H1 (cell line): ENCODE results near the gene TUBB4B. TPM values are rescaled to one million over a fixed set of nuclear protein-coding genes. Genes with fewer than 3 reads are reported as not detected.

Experiments used
- CTCF ChIA-PET: fragments of 300-600 bp; sonication (Branson Sonifier 250); formaldehyde crosslinking; loops from one replicate; lab custom pipeline; 2021; ENCODE audit not compliant: partially characterized antibody; lab: Charles Lee
- POLR2A ChIA-PET: fragments of 300-600 bp; sonication (Branson Sonifier 250); formaldehyde crosslinking; loops from one replicate; lab custom pipeline; 2021; ENCODE audit warnings: inconsistent platforms; ENCODE audit not compliant: partially characterized antibody; lab: Charles Lee
- DNase-seq, 2 experiments: peaks; one replicate each; pipeline versions ENCODE4 v3.0.0 to v3.0.0-alpha.2; 2010 to 2022; ENCODE audit warnings: low spot score in 2 of 2, low read depth in 1 of 2, mixed read lengths in 1 of 2
- FAIRE-seq: peaks from 2 replicates; lab custom pipeline; 2011; peaks lifted over from hg19 to GRCh38; lab: Jason Lieb, UNC
- H2AFZ ChIP-seq: 2 replicates; pipeline ENCODE4 v1.8.1; 2012; ENCODE audit warnings: low read length, inconsistent platforms
- H2AK5ac ChIP-seq: 2 replicates; pipeline ENCODE4 v1.6.1; 2013; ENCODE audit warnings: low read depth, low read length
- H2BK120ac ChIP-seq: replicated peaks from 2 replicates; pipeline ENCODE3; 2013; ENCODE audit warnings: low read depth, low read length, inconsistent platforms
- H2BK12ac ChIP-seq: 2 replicates; pipeline ENCODE4 v1.6.1; 2013; ENCODE audit warnings: low read depth, low read length
- H2BK15ac ChIP-seq: 2 replicates; pipeline ENCODE4 v1.6.1; 2013; ENCODE audit warnings: low read length
- H2BK20ac ChIP-seq: 2 replicates; pipeline ENCODE4 v1.6.1; 2013; ENCODE audit warnings: low read length
- H2BK5ac ChIP-seq: 2 replicates; pipeline ENCODE4 v1.6.1; 2013; ENCODE audit warnings: low read depth, low read length
- H3K14ac ChIP-seq: 2 replicates; pipeline ENCODE4 v1.6.1; 2013; ENCODE audit warnings: inconsistent platforms; ENCODE audit not compliant: insufficient read length
- H3K18ac ChIP-seq: 2 replicates; pipeline ENCODE4 v1.6.1; 2013; ENCODE audit warnings: low read length; ENCODE audit errors: extremely low read depth
- H3K23ac ChIP-seq: 2 replicates; pipeline ENCODE4 v1.6.1; 2013; ENCODE audit warnings: inconsistent platforms; ENCODE audit not compliant: insufficient read length
- H3K23me2 ChIP-seq: 2 replicates; pipeline ENCODE4 v1.6.1; 2013; ENCODE audit warnings: low read depth, low read length
- H3K27ac ChIP-seq: 2 replicates; pipeline ENCODE4 v1.6.1; 2011; ENCODE audit warnings: low read depth, low read length, inconsistent platforms
- H3K27me3 ChIP-seq, 4 experiments: replicated peaks in 1 of 4; 1 replicate in 1 of 4; 2 replicates in 3 of 4; pipeline versions ENCODE4 v1.6.1 to v1.8.1; 2011 to 2013; ENCODE audit warnings: low read length in 3 of 4, mild to moderate bottlenecking in 3 of 4, inconsistent platforms in 2 of 4, mixed read lengths in 2 of 4, moderate library complexity in 1 of 4; ENCODE audit not compliant: control insufficient read depth in 3 of 4, insufficient read depth in 3 of 4; ENCODE audit errors: extremely low read depth in 1 of 4
- H3K36me3 ChIP-seq, 4 experiments: 2 replicates each; pipeline versions ENCODE4 v1.6.1 to v1.8.1; 2011 to 2013; ENCODE audit warnings: mild to moderate bottlenecking in 4 of 4, low read length in 3 of 4, moderate library complexity in 2 of 4, control low read depth in 1 of 4, inconsistent platforms in 1 of 4; ENCODE audit not compliant: insufficient read depth in 4 of 4, control insufficient read depth in 2 of 4
- H3K4ac ChIP-seq: replicated peaks from 2 replicates; pipeline ENCODE3; 2013; ENCODE audit warnings: low read length, low read depth, mixed read lengths, inconsistent platforms; ENCODE audit not compliant: insufficient read length
- H3K4me1 ChIP-seq, 4 experiments: replicated peaks in 1 of 4; 1 replicate in 1 of 4; 2 replicates in 3 of 4; pipeline versions ENCODE4 v1.6.1 to v1.8.1; 2011 to 2013; ENCODE audit warnings: low read length in 3 of 4, inconsistent platforms in 2 of 4, mixed read lengths in 1 of 4; ENCODE audit not compliant: insufficient read depth in 4 of 4, control insufficient read depth in 3 of 4
- H3K4me2 ChIP-seq, 2 experiments: 2 replicates each; pipeline versions ENCODE4 v1.6.1 to v1.8.1; 2011 to 2013; ENCODE audit warnings: low read depth in 2 of 2, low read length in 2 of 2, control low read depth in 1 of 2, inconsistent platforms in 1 of 2, mild to moderate bottlenecking in 1 of 2; ENCODE audit not compliant: insufficient read depth in 1 of 2
- H3K4me3 ChIP-seq, 4 experiments: fragments of 200-600, 300-600 bp in 1 of 4; sonication (generic), shearing (Covaris generic), sonication (Bioruptor Twin) in 1 of 4; 2 replicates each; pipeline versions ENCODE4 v1.5.1 to v1.8.1; 2011 to 2016; ENCODE audit warnings: low read length in 4 of 4, low read depth in 3 of 4, control low read depth in 2 of 4, inconsistent platforms in 2 of 4, mild to moderate bottlenecking in 2 of 4, mixed read lengths in 1 of 4, moderate library complexity in 1 of 4; ENCODE audit not compliant: insufficient read depth in 2 of 4; ENCODE audit errors: extremely low read depth in 1 of 4
- H3K56ac ChIP-seq: replicated peaks from 2 replicates; pipeline ENCODE3; 2013; ENCODE audit warnings: low read depth, mild to moderate bottlenecking, mixed read lengths, low read length, inconsistent platforms; ENCODE audit not compliant: insufficient read length
- H3K79me1 ChIP-seq: 2 replicates; pipeline ENCODE4 v1.6.1; 2013; ENCODE audit warnings: low read depth, low read length, control low read depth
- H3K79me2 ChIP-seq, 2 experiments: 2 replicates each; pipeline versions ENCODE4 v1.6.1 to v1.8.1; 2012 to 2013; ENCODE audit warnings: low read length in 2 of 2, mild to moderate bottlenecking in 2 of 2, inconsistent platforms in 1 of 2; ENCODE audit not compliant: insufficient read depth in 2 of 2, control insufficient read depth in 1 of 2
- H3K9ac ChIP-seq, 4 experiments: replicated peaks in 1 of 4; 1 replicate in 1 of 4; 2 replicates in 3 of 4; pipeline versions ENCODE4 v1.6.1 to v1.8.1; 2011 to 2013; ENCODE audit warnings: low read depth in 3 of 4, low read length in 3 of 4, control low read depth in 2 of 4, mild to moderate bottlenecking in 2 of 4, moderate library complexity in 2 of 4, inconsistent platforms in 1 of 4; ENCODE audit errors: extremely low read depth in 1 of 4
- H3K9me3 ChIP-seq, 2 experiments: 2 replicates each; pipeline versions ENCODE4 v1.6.1 to v1.8.1; 2012 to 2013; ENCODE audit warnings: mild to moderate bottlenecking in 2 of 2, moderate library complexity in 2 of 2, control low read depth in 1 of 2, inconsistent platforms in 1 of 2, low read depth in 1 of 2, low read length in 1 of 2, mixed read lengths in 1 of 2; ENCODE audit not compliant: insufficient read depth in 2 of 2
- H4K20me1 ChIP-seq, 2 experiments: replicated peaks in 1 of 2; 2 replicates each; pipeline versions ENCODE3 to v1.8.1; 2011 to 2013; ENCODE audit warnings: inconsistent platforms in 2 of 2, low read length in 2 of 2, mild to moderate bottlenecking in 1 of 2; ENCODE audit not compliant: insufficient read depth in 2 of 2, control insufficient read depth in 1 of 2
- H4K5ac ChIP-seq: 2 replicates; pipeline ENCODE4 v1.6.1; 2013; ENCODE audit warnings: low read length, low read depth, mixed read lengths, inconsistent platforms; ENCODE audit not compliant: insufficient read length
- H4K8ac ChIP-seq: 2 replicates; pipeline ENCODE4 v1.8.0; 2013; ENCODE audit warnings: mild to moderate bottlenecking, moderate library complexity, low read length, inconsistent platforms; ENCODE audit not compliant: insufficient read depth; ENCODE audit errors: extremely low read depth
- H4K91ac ChIP-seq: replicated peaks from 2 replicates; pipeline ENCODE3; 2013; ENCODE audit warnings: low read length, mixed read lengths, inconsistent platforms; ENCODE audit not compliant: insufficient read length
- WGBS, 2 experiments: shearing (Covaris generic) in 1 of 2; methylation state at CpG; one replicate each; pipeline versions ENCODE4 v1.1.6 to v1.1.7; 2013 to 2015; ENCODE audit warnings: low lambda C conversion rate in 2 of 2, mixed read lengths in 2 of 2, inconsistent platforms in 1 of 2, low coverage in 1 of 2, missing lambda C conversion rate in 1 of 2; ENCODE audit not compliant: insufficient replicate concordance in 2 of 2, insufficient coverage in 1 of 2, insufficient read length in 1 of 2; ENCODE audit errors: extremely low coverage in 1 of 2, missing lambda C conversion rate in 1 of 2; 5-methylcytosine and 5-hydroxymethylcytosine counted together
- polyA plus RNA-seq, 7 experiments: library from polyadenylated mRNA; depleted of rRNA in 3 of 7; stranded (reverse) in 5 of 7; unstranded in 2 of 7; fragments of >200 nt in 5 of 7; fragments of 200-250 nt in 2 of 7; gene quantifications; 1 replicate in 5 of 7; 2 replicates in 1 of 7; 4 replicates in 1 of 7; pipeline versions ENCODE4 v1.2.1 to v1.2.3, GENCODE V29; 2011 to 2013; ENCODE audit warnings: missing spikeins in 2 of 7, mixed read lengths in 2 of 7
- total RNA-seq: library from RNA; stranded (reverse); fragmentation: NEBNext Ultra II Directional; extraction: Animal tissue kit (Norgen Biotek cat#: 25700); gene quantifications from 2 replicates; pipeline ENCODE4 v1.2.1, GENCODE V29; 2021

Gene TUBB4B
- total and polyA plus RNA-seq, 2 of the 8 experiments (the other 6 are each of a cell fraction or from before 2014, with no cell fraction given) = 280 to 307 TPM

DNA sequence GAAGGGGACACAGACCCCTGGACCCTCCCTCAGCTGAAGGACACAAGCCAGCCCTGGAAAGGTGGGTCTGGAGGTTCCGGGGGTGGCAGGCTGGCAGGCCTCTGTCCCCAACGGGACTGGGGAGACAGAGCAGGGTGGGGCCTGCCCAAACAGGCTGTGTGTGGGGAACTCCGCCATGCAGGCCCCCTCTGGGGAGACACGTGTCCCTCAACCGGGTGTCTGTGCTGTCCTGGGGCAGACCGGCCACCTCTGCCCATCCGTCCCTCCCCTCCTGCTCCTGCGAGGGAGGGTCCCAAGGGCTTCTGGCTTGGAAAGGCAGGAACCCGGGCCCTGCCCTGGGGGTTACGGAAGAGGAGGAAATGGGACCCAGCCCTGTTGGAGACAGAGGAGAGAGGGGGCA is 9.0 kb upstream of the TUBB4B start:
- Histone ChIP-seq H4K8ac (peak overlapping the region; percentile 68), H3K56ac (no peak overlapping the region), H2AFZ (no peak overlapping the region), H2BK20ac (no peak overlapping the region), H3K4me3 (no peak overlapping the region), H3K4me1 (peaks cover 0 to 19% (median 8%) of the 10 kb centered on the region in 4 experiments; a peak in 6 of 7 replicates), H2BK12ac (no peak overlapping the region), H3K27me3 (no peaks in the 10 kb centered on the region; a peak in 1 of 7 replicates), H3K4me2 (no peak overlapping the region), H3K27ac (no peak overlapping the region), H3K14ac (no peak overlapping the region), H2BK5ac (no peak overlapping the region), H3K79me1 (no peaks in the 10 kb centered on the region), H3K23me2 (no peaks in the 10 kb centered on the region), H3K79me2 (no peaks in the 10 kb centered on the region), H4K91ac (no peak overlapping the region), H2BK120ac (no peak overlapping the region), H3K23ac (no peak overlapping the region), H3K9me3 (no peaks in the 10 kb centered on the region), H3K9ac (no peak overlapping the region), H4K5ac (no peak overlapping the region), H3K4ac (no peak overlapping the region), H2BK15ac (no peak overlapping the region), H3K36me3 (no peaks in the 10 kb centered on the region), H4K20me1 (peaks cover 0 to 1% of the 10 kb centered on the region in 2 experiments), H2AK5ac (no peak overlapping the region), H3K18ac (no peak overlapping the region)
- DNase-seq (no peak), FAIRE-seq (no peak)
- POLR2A ChIA-PET = interaction anchor here (1.2 to 69.9 kb wide), 2 partner anchors 10 to 25 kb away, joined by 3 to 1462 read pairs; partner anchors contain the start of genes NELFB, STPG3, TOR4A and TUBB4B
- CTCF ChIA-PET = interaction anchor here (0.6 to 20.2 kb wide), 2 partner anchors 39 to 114 kb away, joined by 3 to 204 read pairs; partner anchors contain the start of genes ANAPC2 and SSNA1
- 86% methylated on average over 10 of the region's 10 CpGs; no CpG with 5 or more reads in 1 of the 2 experiments for WGBS, 2 experiments
